ENCODE results near the gene LHX6.

GRCh38 chr9:122207096-122207495, 21.7 kb downstream of the LHX6 start:
- no peak for TF ChIP-seq EP300 (IDR thresholded peaks at IDR 0.05; ENCODE audit: low read depth)
- no peak for TF ChIP-seq CTCF (IDR thresholded peaks at IDR 0.05)
- TF ChIP-seq POLR2A (IDR thresholded peaks at IDR 0.05): no peak
- TF ChIP-seq POLR2AphosphoS5 (IDR thresholded peaks at IDR 0.05): no peak
